Neural cell (in vitro differentiated cells): Measurements from ENCODE around the gene NTNG1.

Experiments
- CTCF ChIP-seq: fragments of 450-650 bp; IDR thresholded peaks from 2 replicates; pipeline ENCODE4 v1.5.1; 2014; ENCODE audit warnings: antibody characterized with exemption, mild to moderate bottlenecking, moderate library complexity; ENCODE audit not compliant: poor library complexity, severe bottlenecking
- EP300 ChIP-seq: fragments of 450-650 bp; conservative IDR thresholded peaks from 2 replicates; pipeline ENCODE4 v1.6.1; 2014; ENCODE audit warnings: antibody characterized with exemption, mild to moderate bottlenecking, moderate library complexity; ENCODE audit not compliant: poor library complexity, severe bottlenecking
- EZH2 ChIP-seq: fragments of 200-600, 300-800 bp; shearing (Covaris generic), sonication (generic); IDR thresholded peaks from 2 replicates; pipeline ENCODE4 v1.6.1; 2014; ENCODE audit warnings: antibody characterized with exemption, low read length, borderline replicate concordance, mild to moderate bottlenecking; ENCODE audit not compliant: insufficient read depth, poor library complexity, severe bottlenecking
- MXI1 ChIP-seq: fragments of 450-650 bp; conservative IDR thresholded peaks from 2 replicates; pipeline ENCODE4 v1.6.1; 2014; ENCODE audit warnings: antibody characterized with exemption, mild to moderate bottlenecking; ENCODE audit not compliant: poor library complexity, severe bottlenecking
- POLR2AphosphoS5 ChIP-seq: IDR thresholded peaks from 2 replicates; pipeline ENCODE4 v1.6.1; 2012
- RAD21 ChIP-seq: fragments of 450-650 bp; conservative IDR thresholded peaks from 2 replicates; pipeline ENCODE4 v1.6.1; 2014; ENCODE audit warnings: antibody characterized with exemption, mild to moderate bottlenecking, moderate library complexity
- SMC3 ChIP-seq: fragments of 450-650 bp; conservative IDR thresholded peaks from 2 replicates; pipeline ENCODE4 v1.6.1; 2014; ENCODE audit warnings: antibody characterized with exemption, mild to moderate bottlenecking, moderate library complexity; ENCODE audit not compliant: poor library complexity
- TAF1 ChIP-seq: IDR thresholded peaks from 2 replicates; pipeline ENCODE4 v1.6.1; 2012; ENCODE audit warnings: low read depth
- TF ChIP-seq, protein P1 (sequence below): IDR thresholded peaks from 2 replicates; pipeline ENCODE4 v1.6.1; 2012; ENCODE audit warnings: borderline replicate concordance

DNA sequence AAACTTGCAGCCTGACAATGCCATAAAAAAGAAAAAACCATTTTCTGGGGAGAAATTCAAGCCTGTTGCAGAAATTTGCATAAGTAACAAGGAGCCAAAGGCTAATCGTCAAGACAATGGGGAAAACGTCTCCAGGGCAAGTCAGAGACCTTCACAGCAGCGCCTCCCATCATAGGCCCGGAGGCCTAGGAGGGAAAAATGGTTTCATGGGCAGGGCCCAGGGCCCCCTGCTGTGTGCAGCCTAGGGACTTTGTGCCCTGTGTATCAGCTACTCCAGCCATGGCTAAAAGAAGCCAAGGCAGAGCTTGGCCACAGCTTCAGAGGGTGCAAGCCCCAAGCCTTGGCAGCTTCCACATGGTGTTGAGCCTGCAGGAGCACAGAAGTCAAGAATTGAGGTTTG is 369.5 kb downstream of the NTNG1 start:
- no peak for TF ChIP-seq CTCF
- no peak for TF ChIP-seq POLR2AphosphoS5
- TF ChIP-seq EZH2 = no peak
- no peak for TF ChIP-seq EP300
- no peak for TF ChIP-seq SMC3
- TF ChIP-seq MXI1 = no peak
- no peak for TF ChIP-seq RAD21
- TF ChIP-seq, protein P1, sequence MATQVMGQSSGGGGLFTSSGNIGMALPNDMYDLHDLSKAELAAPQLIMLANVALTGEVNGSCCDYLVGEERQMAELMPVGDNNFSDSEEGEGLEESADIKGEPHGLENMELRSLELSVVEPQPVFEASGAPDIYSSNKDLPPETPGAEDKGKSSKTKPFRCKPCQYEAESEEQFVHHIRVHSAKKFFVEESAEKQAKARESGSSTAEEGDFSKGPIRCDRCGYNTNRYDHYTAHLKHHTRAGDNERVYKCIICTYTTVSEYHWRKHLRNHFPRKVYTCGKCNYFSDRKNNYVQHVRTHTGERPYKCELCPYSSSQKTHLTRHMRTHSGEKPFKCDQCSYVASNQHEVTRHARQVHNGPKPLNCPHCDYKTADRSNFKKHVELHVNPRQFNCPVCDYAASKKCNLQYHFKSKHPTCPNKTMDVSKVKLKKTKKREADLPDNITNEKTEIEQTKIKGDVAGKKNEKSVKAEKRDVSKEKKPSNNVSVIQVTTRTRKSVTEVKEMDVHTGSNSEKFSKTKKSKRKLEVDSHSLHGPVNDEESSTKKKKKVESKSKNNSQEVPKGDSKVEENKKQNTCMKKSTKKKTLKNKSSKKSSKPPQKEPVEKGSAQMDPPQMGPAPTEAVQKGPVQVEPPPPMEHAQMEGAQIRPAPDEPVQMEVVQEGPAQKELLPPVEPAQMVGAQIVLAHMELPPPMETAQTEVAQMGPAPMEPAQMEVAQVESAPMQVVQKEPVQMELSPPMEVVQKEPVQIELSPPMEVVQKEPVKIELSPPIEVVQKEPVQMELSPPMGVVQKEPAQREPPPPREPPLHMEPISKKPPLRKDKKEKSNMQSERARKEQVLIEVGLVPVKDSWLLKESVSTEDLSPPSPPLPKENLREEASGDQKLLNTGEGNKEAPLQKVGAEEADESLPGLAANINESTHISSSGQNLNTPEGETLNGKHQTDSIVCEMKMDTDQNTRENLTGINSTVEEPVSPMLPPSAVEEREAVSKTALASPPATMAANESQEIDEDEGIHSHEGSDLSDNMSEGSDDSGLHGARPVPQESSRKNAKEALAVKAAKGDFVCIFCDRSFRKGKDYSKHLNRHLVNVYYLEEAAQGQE = no peak
- TF ChIP-seq TAF1 = no peak
